OCI-LY1 (cell line): ENCODE results near the gene TOP1.

Experiments used
- EZH2 ChIP-seq: fragments of 200-600 bp; sonication (generic), shearing (Covaris generic); IDR thresholded peaks from 2 replicates; pipeline ENCODE4 v1.8.0; 2017; ENCODE audit warnings: borderline replicate concordance, mixed run types, mild to moderate bottlenecking, antibody characterized with exemption, low read length, moderate library complexity, mixed read lengths
- TF ChIP-seq, protein P1 (sequence below): fragments of 200-600 bp; sonication (generic), shearing (Covaris generic); IDR thresholded peaks from 2 replicates; pipeline ENCODE4 v1.5.1; 2017; ENCODE audit warnings: mild to moderate bottlenecking, antibody characterized with exemption, low read length, moderate library complexity, mixed read lengths

DNA sequence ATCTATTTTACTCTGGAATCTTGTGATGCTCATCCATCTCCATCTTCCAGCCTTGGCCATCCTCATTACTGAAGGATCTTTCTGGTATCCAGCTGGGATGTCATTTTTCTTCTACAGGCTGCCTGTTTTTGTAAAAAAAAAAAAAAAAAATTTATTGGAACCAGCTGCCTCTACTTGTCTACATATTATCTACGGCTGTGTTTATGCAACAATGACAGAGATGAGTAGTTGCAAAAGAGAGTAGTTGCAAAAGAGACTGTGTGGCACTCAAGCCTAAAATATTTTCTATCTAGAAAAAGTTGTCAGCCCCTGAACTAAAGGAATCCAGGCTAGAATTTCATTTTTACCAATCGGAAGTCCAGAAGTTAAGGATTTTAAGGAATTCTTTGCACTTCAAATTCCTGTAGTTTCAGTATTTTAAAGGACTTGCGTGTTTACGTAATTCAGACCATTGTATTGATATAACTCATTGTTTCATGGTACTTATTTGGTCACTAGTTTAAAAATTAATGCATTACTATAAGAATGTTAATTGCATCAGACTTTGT is 70.2 kb downstream of the TOP1 start:
- TF ChIP-seq, protein P1, sequence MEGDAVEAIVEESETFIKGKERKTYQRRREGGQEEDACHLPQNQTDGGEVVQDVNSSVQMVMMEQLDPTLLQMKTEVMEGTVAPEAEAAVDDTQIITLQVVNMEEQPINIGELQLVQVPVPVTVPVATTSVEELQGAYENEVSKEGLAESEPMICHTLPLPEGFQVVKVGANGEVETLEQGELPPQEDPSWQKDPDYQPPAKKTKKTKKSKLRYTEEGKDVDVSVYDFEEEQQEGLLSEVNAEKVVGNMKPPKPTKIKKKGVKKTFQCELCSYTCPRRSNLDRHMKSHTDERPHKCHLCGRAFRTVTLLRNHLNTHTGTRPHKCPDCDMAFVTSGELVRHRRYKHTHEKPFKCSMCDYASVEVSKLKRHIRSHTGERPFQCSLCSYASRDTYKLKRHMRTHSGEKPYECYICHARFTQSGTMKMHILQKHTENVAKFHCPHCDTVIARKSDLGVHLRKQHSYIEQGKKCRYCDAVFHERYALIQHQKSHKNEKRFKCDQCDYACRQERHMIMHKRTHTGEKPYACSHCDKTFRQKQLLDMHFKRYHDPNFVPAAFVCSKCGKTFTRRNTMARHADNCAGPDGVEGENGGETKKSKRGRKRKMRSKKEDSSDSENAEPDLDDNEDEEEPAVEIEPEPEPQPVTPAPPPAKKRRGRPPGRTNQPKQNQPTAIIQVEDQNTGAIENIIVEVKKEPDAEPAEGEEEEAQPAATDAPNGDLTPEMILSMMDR: no peak
- TF ChIP-seq EZH2: no peak
